ENCODE results near the gene C12orf76. TPM values are rescaled to one million over a fixed set of nuclear protein-coding genes. Genes with fewer than 3 reads are reported as not detected.
A peak's percentile ranks its signal among the peaks of the same experiment; 100 is the strongest.

Gene C12orf76
- total and polyA plus RNA-seq, 2 of the 13 experiments (the other 11 are each of a cell fraction or from before 2014, with no cell fraction given): 15.8 to 38.4 TPM

- TF ChIP-seq CREB3 (CRISPR knock-in tag; IDR thresholded peaks at IDR 0.05) (no peak), MXD4 (CRISPR knock-in tag; IDR thresholded peaks at IDR 0.05) (0 out of 2 replicates have a peak, but pooled peaks have one; percentile 20), ZMYM3 (CRISPR knock-in tag; IDR thresholded peaks at IDR 0.05) (no peak), ZFYVE20 (CRISPR knock-in tag; IDR thresholded peaks at IDR 0.05; ENCODE audit: borderline replicate concordance, low read depth) (no peak), ZNF33B (CRISPR knock-in tag; IDR thresholded peaks at IDR 0.05) (no peak), YY1 (IDR thresholded peaks at IDR 0.05; ENCODE audit: insufficient read depth, insufficient replicate concordance, low read depth, low read length) (no peak), PREB (CRISPR knock-in tag; IDR thresholded peaks at IDR 0.05) (no peak), ZBTB7B (CRISPR knock-in tag; IDR thresholded peaks at IDR 0.05) (no peak), NFYB (CRISPR knock-in tag; IDR thresholded peaks at IDR 0.05) (peak; percentile 54; the same call in 1 of the 2 replicates), TFDP1 (CRISPR knock-in tag; IDR thresholded peaks at IDR 0.05; ENCODE audit: borderline replicate concordance) (peak; percentile 28; the same call in 1 of the 2 replicates), ZNF274 (CRISPR knock-in tag; IDR thresholded peaks at IDR 0.05) (no peak), ZSCAN22 (CRISPR knock-in tag; IDR thresholded peaks at IDR 0.05) (no peak), NCOA2 (CRISPR knock-in tag; IDR thresholded peaks at IDR 0.05) (no peak), ZNF605 (CRISPR knock-in tag; IDR thresholded peaks at IDR 0.05) (no peak), ZNF446 (CRISPR knock-in tag; IDR thresholded peaks at IDR 0.05) (0 out of 2 replicates have a peak, but pooled peaks have one; percentile 9), YEATS4 (CRISPR knock-in tag; IDR thresholded peaks at IDR 0.05; ENCODE audit: borderline replicate concordance) (no peak), NFKB2 (CRISPR knock-in tag; IDR thresholded peaks at IDR 0.05; ENCODE audit: borderline replicate concordance) (0 out of 2 replicates have a peak, but pooled peaks have one; percentile 57), GMEB1 (CRISPR knock-in tag; IDR thresholded peaks at IDR 0.05; ENCODE audit: borderline replicate concordance) (0 out of 2 replicates have a peak, but pooled peaks have one; percentile 11), EHMT2 (IDR thresholded peaks at IDR 0.05; ENCODE audit: borderline replicate concordance, low read depth, low read length) (no peak)
These were observed 42.2 kb upstream of the C12orf76 start (continued) for GRCh38 chr12:110090266-110091135.

All from HepG2 (cell line).